Choroid plexus epithelial cell (primary cell): ENCODE results near the gene TMEM218.

Source experiments
- DNase-seq: peaks from one replicate; pipeline ENCODE4 v3.0.0-alpha.2; 2010; ENCODE audit warnings: low read depth
- H3K4me3 ChIP-seq: 2 replicates; pipeline ENCODE4 v1.5.1; 2011; ENCODE audit warnings: low read depth, mild to moderate bottlenecking, control low read depth, low read length, moderate library complexity
- CTCF ChIP-seq: conservative IDR thresholded peaks from 2 replicates; pipeline ENCODE4 v1.5.1; 2011; ENCODE audit warnings: low read depth, mild to moderate bottlenecking, control low read depth, inconsistent platforms, low read length, moderate library complexity

The TMEM218 gene

DNA sequence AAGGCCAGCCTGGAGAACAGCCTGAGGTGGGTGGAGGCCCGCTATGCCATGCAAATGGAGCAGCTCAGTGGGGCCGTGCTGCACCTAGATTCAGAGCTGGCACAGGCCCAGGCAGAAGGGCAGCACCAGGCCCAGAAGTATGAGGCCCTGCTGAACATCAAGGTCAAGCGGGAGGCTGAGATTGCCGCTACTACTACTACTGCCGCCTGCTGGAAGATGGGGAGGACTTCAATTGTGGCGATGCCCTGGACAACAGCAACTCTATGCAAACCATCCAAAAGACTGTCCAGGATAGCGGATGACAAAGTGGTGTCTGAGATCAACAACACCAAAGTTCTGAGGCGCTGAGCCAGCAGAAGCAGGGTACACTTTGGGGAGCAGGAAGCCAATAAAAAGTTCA, 3.1 kb upstream of the TMEM218 start:
- H3K4me3 ChIP-seq = no peak overlapping the region
- DNase-seq = no peak
- peak; percentile 33 for TF ChIP-seq CTCF

DNA sequence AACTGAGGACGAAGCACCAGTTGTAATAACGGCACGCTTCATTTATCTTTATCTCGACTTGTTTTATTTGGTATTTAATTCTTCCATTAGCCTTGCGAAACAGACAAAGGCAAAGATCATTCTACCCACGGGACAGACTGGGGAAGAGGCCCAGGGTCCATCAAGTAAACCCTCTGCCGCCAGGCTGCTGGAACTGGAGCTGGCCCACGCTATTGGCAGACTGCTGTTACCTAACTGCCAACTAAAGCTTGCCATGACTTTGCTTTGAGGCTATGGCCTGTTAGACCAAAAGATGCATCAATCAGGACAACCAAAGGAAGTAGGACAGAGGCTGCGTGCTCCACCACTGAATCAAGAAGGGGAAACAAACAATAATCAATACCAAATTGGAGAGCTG, 780 bp upstream of the TMEM218 start:
- DNase-seq = no peak
- peak overlapping the region; percentile 51 for H3K4me3 ChIP-seq
- no peak for TF ChIP-seq CTCF

DNA sequence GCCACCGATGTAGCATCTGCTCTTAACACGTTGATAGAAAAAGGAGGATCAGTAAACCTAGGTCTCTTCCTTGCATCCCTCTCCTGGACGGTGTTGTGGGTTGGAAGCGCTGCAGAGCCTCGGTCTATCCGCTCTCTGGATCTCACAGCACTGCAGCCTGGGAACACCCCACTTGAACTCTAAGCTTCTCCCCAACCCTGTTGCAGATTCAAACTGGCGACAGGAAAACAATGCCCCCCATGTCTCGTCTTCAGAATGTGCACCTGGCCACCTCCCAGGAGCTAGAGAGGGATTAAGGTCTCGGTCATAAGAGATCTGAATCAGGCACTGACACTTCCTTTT, 454 bp downstream of the TMEM218 start:
- peak overlapping the region; percentile 87 for H3K4me3 ChIP-seq
- DNase-seq = peak; percentile 23
- no peak for TF ChIP-seq CTCF

DNA sequence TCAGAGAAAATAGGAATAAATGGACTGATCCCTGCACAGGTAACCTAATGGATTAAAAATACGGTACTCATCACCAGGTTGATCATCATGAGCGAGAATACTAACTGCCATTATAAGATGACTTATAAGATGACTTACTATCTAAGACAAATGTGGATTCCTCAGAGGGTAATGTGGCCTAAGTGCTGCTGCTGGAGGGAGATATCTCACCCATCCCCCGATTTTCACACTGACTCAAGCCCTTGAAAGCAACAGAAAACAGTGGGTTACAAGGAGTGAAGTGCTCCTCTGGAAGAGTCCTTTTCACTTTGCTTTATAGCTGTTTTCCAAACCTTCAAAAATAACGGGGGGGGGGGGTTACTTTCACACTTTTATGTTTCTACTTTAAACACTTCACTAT, 920 bp downstream of the TMEM218 start:
- peak overlapping the region; percentile 87 for H3K4me3 ChIP-seq
- no peak for TF ChIP-seq CTCF
- DNase-seq = peak; percentile 23

- H3K4me3 ChIP-seq = no peak overlapping the region
- TF ChIP-seq CTCF = no peak
- DNase-seq = no peak
Measured at GRCh38 chr11:125108469-125108868, 3.0 kb downstream of the TMEM218 start.

- DNase-seq = peak; percentile 61
- no peak for TF ChIP-seq CTCF
- H3K4me3 ChIP-seq = no peak overlapping the region
Measured at GRCh38 chr11:125105926-125106325, 5.5 kb downstream of the TMEM218 start.

- TF ChIP-seq CTCF = no peak
- H3K4me3 ChIP-seq = no peak overlapping the region
- DNase-seq = peak; percentile 70
Measured at GRCh38 chr11:125102510-125102909, 8.9 kb downstream of the TMEM218 start.
